GM18873 (cell line): Measurements from ENCODE around the gene RAB25.

ENCODE experiments used
- ATAC-seq: cut with Tn5 transposase; IDR thresholded peaks from one replicate; pipeline ENCODE4 v1.9.1; 2021; ENCODE audit warnings: mild to moderate bottlenecking, moderate library complexity, moderate number of reproducible peaks; ENCODE audit not compliant: unreplicated experiment, low FRiP score

RAB25 gene

GRCh38 chr1:156076609-156077429 is 15.9 kb downstream of the RAB25 start:
- no peak for ATAC-seq

- ATAC-seq, result no peak
Observed at GRCh38 chr1:156077430-156077760, 16.4 kb downstream of the RAB25 start.

GRCh38 chr1:156078728-156079127 is 17.8 kb downstream of the RAB25 start:
- no peak for ATAC-seq

GRCh38 chr1:156079762-156080161 is 18.8 kb downstream of the RAB25 start:
- no peak for ATAC-seq

- ATAC-seq, result no peak
Observed at GRCh38 chr1:156080241-156080862, 19.4 kb downstream of the RAB25 start.

GRCh38 chr1:156080863-156081179 is 19.9 kb downstream of the RAB25 start:
- ATAC-seq, result no peak

GRCh38 chr1:156081180-156081916 is 20.4 kb downstream of the RAB25 start:
- no peak for ATAC-seq

- no peak for ATAC-seq
Observed at GRCh38 chr1:156081917-156082308, 21.0 kb downstream of the RAB25 start.

GRCh38 chr1:156082309-156083091 is 21.5 kb downstream of the RAB25 start, which contains the start of gene MEX3A:
MEX3A (minus strand) TSS chr1:156082465; CDS start chr1:156081998, 467 bp downstream.
- no peak for ATAC-seq

GRCh38 chr1:156083800-156084790 is 23.1 kb downstream of the RAB25 start:
- ATAC-seq, result no peak

- no peak for ATAC-seq
Observed at GRCh38 chr1:156086256-156086662, 25.3 kb downstream of the RAB25 start.

- ATAC-seq, result no peak
Observed at GRCh38 chr1:156089704-156090103, 28.7 kb downstream of the RAB25 start.

GRCh38 chr1:156090138-156090839 is 29.3 kb downstream of the RAB25 start:
- no peak for ATAC-seq

- no peak for ATAC-seq
Observed at GRCh38 chr1:156090840-156091188, 29.9 kb downstream of the RAB25 start.

GRCh38 chr1:156091610-156092009 is 30.6 kb downstream of the RAB25 start:
- no peak for ATAC-seq

GRCh38 chr1:156095906-156096508 is 35.0 kb downstream of the RAB25 start:
- ATAC-seq, result no peak

- ATAC-seq, result peak; percentile 39
Observed at GRCh38 chr1:156096640-156097391, 35.9 kb downstream of the RAB25 start.
